ENCODE measurements around the gene LAMP5. TPM values are rescaled to one million over a fixed set of nuclear protein-coding genes. Genes with fewer than 3 reads are reported as not detected.
A peak's percentile ranks its signal among the peaks of the same experiment; 100 is the strongest.

Gene LAMP5
- total and polyA plus RNA-seq, 2 experiments from 2014 or later, result 0.89 to 1.9 TPM

- TF ChIP-seq CTCF (IDR thresholded peaks at IDR 0.05; ENCODE audit: low read depth, low read length), result no peak
- Histone ChIP-seq H3K36me3 (no peaks in the 10 kb centered on the region), H3K9me3 (ENCODE audit: low read depth) (no peaks in the 10 kb centered on the region), H3K4me3 (no peak overlapping the region), H3K27me3 (no peaks in the 10 kb centered on the region), H3K27ac (no peak overlapping the region), H3K4me1 (ENCODE audit: low read depth) (peaks cover 8% of the 10 kb centered on the region)
- no peak for DNase-seq (ENCODE audit: low read depth in 1 of 2, low spot score in 1 of 2)
These were observed 52.6 kb downstream of the LAMP5 start for GRCh38 chr20:9566977-9567376.

GRCh38 chr20:9570612-9571011 lies 56.2 kb downstream of the LAMP5 start:
- no peak for TF ChIP-seq CTCF (IDR thresholded peaks at IDR 0.05; ENCODE audit: low read depth, low read length)
- DNase-seq (ENCODE audit: low read depth in 1 of 2, low spot score in 1 of 2), result peak in 1 of 2 donors; percentile 23

GRCh38 chr20:9571783-9572182 lies 57.4 kb downstream of the LAMP5 start:
- no peak for TF ChIP-seq CTCF (IDR thresholded peaks at IDR 0.05; ENCODE audit: low read depth, low read length)
- Histone ChIP-seq H3K36me3 (no peaks in the 10 kb centered on the region), H3K9me3 (ENCODE audit: low read depth) (no peaks in the 10 kb centered on the region), H3K4me1 (ENCODE audit: low read depth) (peaks cover 17% of the 10 kb centered on the region), H3K4me3 (no peak overlapping the region), H3K27ac (no peak overlapping the region), H3K27me3 (no peaks in the 10 kb centered on the region)
- DNase-seq (ENCODE audit: low read depth in 1 of 2, low spot score in 1 of 2), result no peak

More at GRCh38 chr20:9570612-9571011, 56.2 kb downstream of the LAMP5 start:
- H3K36me3 ChIP-seq, result no peaks in the 10 kb centered on the region
- H3K27ac ChIP-seq, result no peak overlapping the region
- H3K4me3 ChIP-seq, result no peak overlapping the region
- H3K9me3 ChIP-seq (ENCODE audit: low read depth), result no peaks in the 10 kb centered on the region
- H3K4me1 ChIP-seq (ENCODE audit: low read depth), result peaks cover 17% of the 10 kb centered on the region
- no peaks in the 10 kb centered on the region for H3K27me3 ChIP-seq

- TF ChIP-seq CTCF (IDR thresholded peaks at IDR 0.05; ENCODE audit: low read depth, low read length), result no peak
- Histone ChIP-seq H3K27ac (no peak overlapping the region), H3K4me1 (ENCODE audit: low read depth) (peaks cover 17% of the 10 kb centered on the region), H3K27me3 (no peaks in the 10 kb centered on the region), H3K4me3 (no peak overlapping the region), H3K36me3 (no peaks in the 10 kb centered on the region), H3K9me3 (ENCODE audit: low read depth) (no peaks in the 10 kb centered on the region)
- DNase-seq (ENCODE audit: low read depth in 1 of 2, low spot score in 1 of 2), result no peak
These were observed 58.3 kb downstream of the LAMP5 start for GRCh38 chr20:9572670-9573069.

GRCh38 chr20:9573335-9574151 lies 59.2 kb downstream of the LAMP5 start:
- TF ChIP-seq CTCF (IDR thresholded peaks at IDR 0.05; ENCODE audit: low read depth, low read length), result no peak
- H3K4me3 ChIP-seq, result no peak overlapping the region
- no peaks in the 10 kb centered on the region for H3K36me3 ChIP-seq
- no peaks in the 10 kb centered on the region for H3K9me3 ChIP-seq (ENCODE audit: low read depth)
- peaks cover 17% of the 10 kb centered on the region for H3K4me1 ChIP-seq (ENCODE audit: low read depth)
- no peaks in the 10 kb centered on the region for H3K27me3 ChIP-seq
- DNase-seq (ENCODE audit: low read depth in 1 of 2, low spot score in 1 of 2), result no peak
- H3K27ac ChIP-seq, result no peak overlapping the region

All from cardiac muscle cell (in vitro differentiated cells and primary cell).